H1 (cell line): ENCODE measurements around the gene PLK1. TPM values are rescaled to one million over a fixed set of nuclear protein-coding genes. Genes with fewer than 3 reads are reported as not detected.

Source experiments
- CTCF ChIA-PET: fragments of 300-600 bp; sonication (Branson Sonifier 250); formaldehyde crosslinking; loops from one replicate; lab custom pipeline; 2021; ENCODE audit not compliant: partially characterized antibody; lab: Charles Lee
- POLR2A ChIA-PET: fragments of 300-600 bp; sonication (Branson Sonifier 250); formaldehyde crosslinking; loops from one replicate; lab custom pipeline; 2021; ENCODE audit warnings: inconsistent platforms; ENCODE audit not compliant: partially characterized antibody; lab: Charles Lee
- DNase-seq, 2 experiments: peaks; one replicate each; pipeline versions ENCODE4 v3.0.0 to v3.0.0-alpha.2; 2010 to 2022; ENCODE audit warnings: low spot score in 2 of 2, low read depth in 1 of 2, mixed read lengths in 1 of 2
- FAIRE-seq: peaks from 2 replicates; lab custom pipeline; 2011; peaks lifted over from hg19 to GRCh38; lab: Jason Lieb, UNC
- H2AFZ ChIP-seq: 2 replicates; pipeline ENCODE4 v1.8.1; 2012; ENCODE audit warnings: low read length, inconsistent platforms
- H2AK5ac ChIP-seq: 2 replicates; pipeline ENCODE4 v1.6.1; 2013; ENCODE audit warnings: low read depth, low read length
- H2BK120ac ChIP-seq: replicated peaks from 2 replicates; pipeline ENCODE3; 2013; ENCODE audit warnings: low read depth, low read length, inconsistent platforms
- H2BK12ac ChIP-seq: 2 replicates; pipeline ENCODE4 v1.6.1; 2013; ENCODE audit warnings: low read depth, low read length
- H2BK15ac ChIP-seq: 2 replicates; pipeline ENCODE4 v1.6.1; 2013; ENCODE audit warnings: low read length
- H2BK20ac ChIP-seq: 2 replicates; pipeline ENCODE4 v1.6.1; 2013; ENCODE audit warnings: low read length
- H2BK5ac ChIP-seq: 2 replicates; pipeline ENCODE4 v1.6.1; 2013; ENCODE audit warnings: low read depth, low read length
- H3K14ac ChIP-seq: 2 replicates; pipeline ENCODE4 v1.6.1; 2013; ENCODE audit warnings: inconsistent platforms; ENCODE audit not compliant: insufficient read length
- H3K18ac ChIP-seq: 2 replicates; pipeline ENCODE4 v1.6.1; 2013; ENCODE audit warnings: low read length; ENCODE audit errors: extremely low read depth
- H3K23ac ChIP-seq: 2 replicates; pipeline ENCODE4 v1.6.1; 2013; ENCODE audit warnings: inconsistent platforms; ENCODE audit not compliant: insufficient read length
- H3K23me2 ChIP-seq: 2 replicates; pipeline ENCODE4 v1.6.1; 2013; ENCODE audit warnings: low read depth, low read length
- H3K27ac ChIP-seq: 2 replicates; pipeline ENCODE4 v1.6.1; 2011; ENCODE audit warnings: low read depth, low read length, inconsistent platforms
- H3K27me3 ChIP-seq, 4 experiments: replicated peaks in 1 of 4; 1 replicate in 1 of 4; 2 replicates in 3 of 4; pipeline versions ENCODE4 v1.6.1 to v1.8.1; 2011 to 2013; ENCODE audit warnings: low read length in 3 of 4, mild to moderate bottlenecking in 3 of 4, inconsistent platforms in 2 of 4, mixed read lengths in 2 of 4, moderate library complexity in 1 of 4; ENCODE audit not compliant: control insufficient read depth in 3 of 4, insufficient read depth in 3 of 4; ENCODE audit errors: extremely low read depth in 1 of 4
- H3K36me3 ChIP-seq, 4 experiments: 2 replicates each; pipeline versions ENCODE4 v1.6.1 to v1.8.1; 2011 to 2013; ENCODE audit warnings: mild to moderate bottlenecking in 4 of 4, low read length in 3 of 4, moderate library complexity in 2 of 4, control low read depth in 1 of 4, inconsistent platforms in 1 of 4; ENCODE audit not compliant: insufficient read depth in 4 of 4, control insufficient read depth in 2 of 4
- H3K4ac ChIP-seq: replicated peaks from 2 replicates; pipeline ENCODE3; 2013; ENCODE audit warnings: low read length, low read depth, mixed read lengths, inconsistent platforms; ENCODE audit not compliant: insufficient read length
- H3K4me1 ChIP-seq, 4 experiments: replicated peaks in 1 of 4; 1 replicate in 1 of 4; 2 replicates in 3 of 4; pipeline versions ENCODE4 v1.6.1 to v1.8.1; 2011 to 2013; ENCODE audit warnings: low read length in 3 of 4, inconsistent platforms in 2 of 4, mixed read lengths in 1 of 4; ENCODE audit not compliant: insufficient read depth in 4 of 4, control insufficient read depth in 3 of 4
- H3K4me2 ChIP-seq, 2 experiments: 2 replicates each; pipeline versions ENCODE4 v1.6.1 to v1.8.1; 2011 to 2013; ENCODE audit warnings: low read depth in 2 of 2, low read length in 2 of 2, control low read depth in 1 of 2, inconsistent platforms in 1 of 2, mild to moderate bottlenecking in 1 of 2; ENCODE audit not compliant: insufficient read depth in 1 of 2
- H3K4me3 ChIP-seq, 4 experiments: fragments of 200-600, 300-600 bp in 1 of 4; sonication (generic), shearing (Covaris generic), sonication (Bioruptor Twin) in 1 of 4; 2 replicates each; pipeline versions ENCODE4 v1.5.1 to v1.8.1; 2011 to 2016; ENCODE audit warnings: low read length in 4 of 4, low read depth in 3 of 4, control low read depth in 2 of 4, inconsistent platforms in 2 of 4, mild to moderate bottlenecking in 2 of 4, mixed read lengths in 1 of 4, moderate library complexity in 1 of 4; ENCODE audit not compliant: insufficient read depth in 2 of 4; ENCODE audit errors: extremely low read depth in 1 of 4
- H3K56ac ChIP-seq: replicated peaks from 2 replicates; pipeline ENCODE3; 2013; ENCODE audit warnings: low read depth, mild to moderate bottlenecking, mixed read lengths, low read length, inconsistent platforms; ENCODE audit not compliant: insufficient read length
- H3K79me1 ChIP-seq: 2 replicates; pipeline ENCODE4 v1.6.1; 2013; ENCODE audit warnings: low read depth, low read length, control low read depth
- H3K79me2 ChIP-seq, 2 experiments: 2 replicates each; pipeline versions ENCODE4 v1.6.1 to v1.8.1; 2012 to 2013; ENCODE audit warnings: low read length in 2 of 2, mild to moderate bottlenecking in 2 of 2, inconsistent platforms in 1 of 2; ENCODE audit not compliant: insufficient read depth in 2 of 2, control insufficient read depth in 1 of 2
- H3K9ac ChIP-seq, 4 experiments: replicated peaks in 1 of 4; 1 replicate in 1 of 4; 2 replicates in 3 of 4; pipeline versions ENCODE4 v1.6.1 to v1.8.1; 2011 to 2013; ENCODE audit warnings: low read depth in 3 of 4, low read length in 3 of 4, control low read depth in 2 of 4, mild to moderate bottlenecking in 2 of 4, moderate library complexity in 2 of 4, inconsistent platforms in 1 of 4; ENCODE audit errors: extremely low read depth in 1 of 4
- H3K9me3 ChIP-seq, 2 experiments: 2 replicates each; pipeline versions ENCODE4 v1.6.1 to v1.8.1; 2012 to 2013; ENCODE audit warnings: mild to moderate bottlenecking in 2 of 2, moderate library complexity in 2 of 2, control low read depth in 1 of 2, inconsistent platforms in 1 of 2, low read depth in 1 of 2, low read length in 1 of 2, mixed read lengths in 1 of 2; ENCODE audit not compliant: insufficient read depth in 2 of 2
- H4K20me1 ChIP-seq, 2 experiments: replicated peaks in 1 of 2; 2 replicates each; pipeline versions ENCODE3 to v1.8.1; 2011 to 2013; ENCODE audit warnings: inconsistent platforms in 2 of 2, low read length in 2 of 2, mild to moderate bottlenecking in 1 of 2; ENCODE audit not compliant: insufficient read depth in 2 of 2, control insufficient read depth in 1 of 2
- H4K5ac ChIP-seq: 2 replicates; pipeline ENCODE4 v1.6.1; 2013; ENCODE audit warnings: low read length, low read depth, mixed read lengths, inconsistent platforms; ENCODE audit not compliant: insufficient read length
- H4K8ac ChIP-seq: 2 replicates; pipeline ENCODE4 v1.8.0; 2013; ENCODE audit warnings: mild to moderate bottlenecking, moderate library complexity, low read length, inconsistent platforms; ENCODE audit not compliant: insufficient read depth; ENCODE audit errors: extremely low read depth
- H4K91ac ChIP-seq: replicated peaks from 2 replicates; pipeline ENCODE3; 2013; ENCODE audit warnings: low read length, mixed read lengths, inconsistent platforms; ENCODE audit not compliant: insufficient read length
- ATF2 ChIP-seq: IDR thresholded peaks from 2 replicates; pipeline ENCODE4 v1.6.1; 2012; ENCODE audit warnings: low read length, inconsistent platforms
- CEBPB ChIP-seq: IDR thresholded peaks from 2 replicates; pipeline ENCODE4 v1.6.1; 2012; ENCODE audit warnings: low read depth, low read length
- CREB1 ChIP-seq: IDR thresholded peaks from 2 replicates; pipeline ENCODE4 v1.6.1; 2012; ENCODE audit warnings: inconsistent platforms
- CTBP2 ChIP-seq: IDR thresholded peaks from 2 replicates; pipeline ENCODE4 v1.7.0; 2011; ENCODE audit warnings: borderline replicate concordance, mild to moderate bottlenecking, moderate library complexity, mixed read lengths, low read length; ENCODE audit not compliant: insufficient read depth, insufficient read length
- EZH2 ChIP-seq: fragments of 200-600 bp; sonication (generic); IDR thresholded peaks from 2 replicates; pipeline ENCODE4 v1.7.1; 2012; ENCODE audit warnings: low read depth, mild to moderate bottlenecking, moderate library complexity, low read length, inconsistent platforms; ENCODE audit not compliant: severe bottlenecking
- GTF2F1 ChIP-seq: IDR thresholded peaks from 2 replicates; pipeline ENCODE4 v1.6.1; 2012; ENCODE audit warnings: low read depth, low read length, improper control_type of control experiment, borderline replicate concordance
- HDAC6 ChIP-seq: IDR thresholded peaks from one replicate; pipeline ENCODE4 v1.7.1; 2012; ENCODE audit warnings: low read depth, mild to moderate bottlenecking, inconsistent platforms, low read length, moderate library complexity
- POLR2AphosphoS5 ChIP-seq: IDR thresholded peaks from 2 replicates; pipeline ENCODE4 v1.6.1; 2011; ENCODE audit warnings: low read depth, low read length
- SP1 ChIP-seq: IDR thresholded peaks from 2 replicates; pipeline ENCODE4 v1.6.1; 2011; ENCODE audit warnings: low read depth, low read length
- SP4 ChIP-seq: IDR thresholded peaks from 2 replicates; pipeline ENCODE4 v1.6.1; 2012; ENCODE audit warnings: low read length, inconsistent platforms
- TBP ChIP-seq: IDR thresholded peaks from 2 replicates; pipeline ENCODE4 v1.6.1; 2011; ENCODE audit warnings: low read depth, low read length, improper control_type of control experiment
- TEAD4 ChIP-seq: IDR thresholded peaks from 2 replicates; pipeline ENCODE4 v1.6.1; 2012; ENCODE audit warnings: low read depth, low read length, inconsistent platforms, mixed read lengths
- YY1 ChIP-seq: IDR thresholded peaks from 2 replicates; pipeline ENCODE4 v1.6.1; 2011; ENCODE audit warnings: low read depth, mild to moderate bottlenecking, low read length
- polyA plus RNA-seq, 7 experiments: library from polyadenylated mRNA; depleted of rRNA in 3 of 7; stranded (reverse) in 5 of 7; unstranded in 2 of 7; fragments of >200 nt in 5 of 7; fragments of 200-250 nt in 2 of 7; gene quantifications; 1 replicate in 5 of 7; 2 replicates in 1 of 7; 4 replicates in 1 of 7; pipeline versions ENCODE4 v1.2.1 to v1.2.3, GENCODE V29; 2011 to 2013; ENCODE audit warnings: missing spikeins in 2 of 7, mixed read lengths in 2 of 7
- total RNA-seq: library from RNA; stranded (reverse); fragmentation: NEBNext Ultra II Directional; extraction: Animal tissue kit (Norgen Biotek cat#: 25700); gene quantifications from 2 replicates; pipeline ENCODE4 v1.2.1, GENCODE V29; 2021

PLK1 gene
- total and polyA plus RNA-seq, 2 of the 8 experiments (the other 6 are each of a cell fraction or from before 2014, with no cell fraction given), result 127 to 139 TPM

GRCh38 chr16:23635958-23636357 is 42.7 kb upstream of the PLK1 start:
- Histone ChIP-seq H3K27ac (no peak overlapping the region), H3K56ac (no peak overlapping the region), H4K20me1 (peaks cover 3 to 6% of the 10 kb centered on the region in 2 experiments), H4K8ac (no peak overlapping the region), H3K9ac (no peak overlapping the region), H3K79me2 (peaks cover 0 to 42% of the 10 kb centered on the region in 2 experiments; a peak in 2 of 4 replicates), H3K27me3 (no peaks in the 10 kb centered on the region), H3K4me2 (no peak overlapping the region), H4K5ac (no peak overlapping the region), H2AK5ac (no peak overlapping the region), H3K9me3 (no peaks in the 10 kb centered on the region), H3K4ac (no peak overlapping the region), H3K14ac (no peak overlapping the region), H3K23me2 (peaks cover 4% of the 10 kb centered on the region; the same call in 1 of the 2 replicates), H2BK20ac (no peak overlapping the region), H2AFZ (no peak overlapping the region), H4K91ac (no peak overlapping the region), H3K4me1 (peaks cover 0 to 3% (median 1%) of the 10 kb centered on the region in 4 experiments; a peak in 2 of 7 replicates), H2BK5ac (no peak overlapping the region), H3K18ac (no peak overlapping the region), H2BK12ac (no peak overlapping the region), H2BK15ac (no peak overlapping the region), H3K4me3 (no peak overlapping the region), H3K23ac (no peak overlapping the region), H2BK120ac (no peak overlapping the region)
- ChIA-PET CTCF (no interaction called here), POLR2A (interaction anchor here (0.9 kb wide), 1 partner anchor 18 kb away, joined by 3 read pairs; no protein-coding TSS in a partner anchor)
- DNase-seq (no peak), FAIRE-seq (no peak)
- TF ChIP-seq YY1 (no peak), POLR2AphosphoS5 (no peak), TEAD4 (no peak), ATF2 (no peak), CTBP2 (no peak), SP4 (no peak), CREB1 (no peak), TBP (no peak), GTF2F1 (no peak), HDAC6 (no peak), EZH2 (no peak), CEBPB (no peak), SP1 (no peak)
- TF ChIP-seq, all 59 proteins: peak for 0
- Histone ChIP-seq H3K36me3 (peaks cover 16 to 55% (median 40%) of the 10 kb centered on the region in 4 experiments), H3K79me1 (no peaks in the 10 kb centered on the region)
